GM18858 (cell line): ENCODE results near the gene ZSWIM7.
"Not testable (repeated sequence)": the region's sequence is repeated elsewhere in the genome, so short reads cannot be mapped to it uniquely, and the experiment has no call there.

Experiments
- ATAC-seq: cut with Tn5 transposase; IDR thresholded peaks from one replicate; pipeline ENCODE4 v1.9.1; 2021; ENCODE audit not compliant: unreplicated experiment

Gene ZSWIM7

DNA sequence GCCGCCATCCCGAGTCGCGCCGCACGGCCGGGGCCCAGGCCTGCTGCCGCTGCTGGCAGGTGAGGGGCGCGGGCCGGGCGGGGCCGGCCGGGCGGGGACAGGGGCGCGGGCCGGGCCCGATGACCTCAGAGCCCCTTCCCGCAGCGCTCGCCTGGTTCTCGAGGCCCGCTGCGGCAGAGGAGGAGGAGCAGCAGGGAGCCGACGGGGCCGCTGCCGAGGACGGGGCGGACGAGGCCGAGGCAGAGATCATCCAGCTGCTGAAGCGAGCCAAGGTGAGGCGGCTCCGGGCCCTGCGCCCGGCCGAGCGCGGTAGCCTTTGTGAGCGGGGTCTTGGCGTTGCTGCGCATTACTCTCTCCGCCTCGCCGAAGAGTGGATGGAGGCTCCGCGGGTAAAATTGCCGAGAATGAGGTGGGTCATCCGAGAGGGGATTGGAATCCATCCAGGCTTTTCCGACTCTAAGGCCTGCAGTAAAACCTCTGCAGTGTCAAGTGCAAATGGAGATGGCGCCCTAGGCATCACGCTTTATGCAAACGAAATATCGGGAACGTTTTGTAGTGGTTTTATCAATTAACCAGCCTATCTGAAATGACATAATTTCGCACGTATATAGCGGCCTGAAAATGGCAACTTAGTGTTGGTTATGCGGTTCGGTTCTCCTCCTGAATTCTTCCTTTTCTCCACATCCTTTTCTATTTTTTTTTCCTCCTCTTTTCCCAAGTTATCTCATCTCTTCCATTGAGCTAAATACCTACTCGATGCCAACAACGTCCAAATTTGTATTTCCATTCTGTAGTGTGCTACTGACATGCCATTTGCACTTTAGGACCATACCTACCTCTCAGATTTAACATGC lies 697 bp upstream of the ZSWIM7 start:
- ATAC-seq: peak; percentile 36

DNA sequence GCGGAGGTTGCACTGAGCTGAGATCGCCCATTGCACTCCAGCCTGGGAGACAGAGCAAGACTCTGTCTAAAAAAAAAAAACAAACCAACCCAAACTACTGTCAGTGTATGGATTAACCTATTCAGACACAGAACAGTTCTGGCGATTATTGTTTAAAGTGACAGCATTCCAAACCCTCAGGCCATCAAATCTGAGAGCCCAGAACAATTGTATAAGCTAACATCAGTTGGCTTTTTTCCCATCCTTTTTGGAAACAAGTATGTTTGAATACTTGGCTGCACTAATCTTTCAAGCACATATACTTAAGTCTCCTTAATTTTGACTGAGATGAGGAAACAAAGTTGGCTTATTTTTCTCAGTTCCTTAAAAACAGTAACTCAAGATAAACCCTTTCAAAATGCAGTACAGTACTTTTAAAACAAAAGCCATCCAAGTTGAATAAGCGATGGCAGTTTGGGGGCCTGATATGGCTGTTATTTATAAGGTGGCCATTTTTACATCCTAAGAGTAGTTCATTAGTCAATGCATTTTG lies 1.4 kb downstream of the ZSWIM7 start:
- ATAC-seq: no peak

DNA sequence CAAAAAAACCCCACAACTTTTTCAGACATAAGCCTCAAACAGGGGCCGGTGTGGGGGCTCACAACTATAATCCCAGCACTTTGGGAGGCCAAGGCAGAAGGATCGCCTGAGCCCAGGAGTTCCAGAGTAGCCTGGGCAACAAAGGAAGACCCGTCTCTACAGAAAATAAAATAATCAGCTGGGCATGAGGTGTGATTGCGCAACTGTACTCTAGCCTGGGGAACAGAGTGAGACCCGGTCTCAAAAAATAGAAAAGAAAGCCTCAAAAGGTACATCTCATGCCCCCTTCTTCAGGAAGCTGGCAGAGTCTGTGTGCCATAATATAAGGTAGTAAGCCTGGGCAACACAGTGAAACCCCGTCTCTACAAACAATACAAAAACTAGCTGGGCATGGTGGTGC lies 3.2 kb downstream of the ZSWIM7 start:
- no peak for ATAC-seq

DNA sequence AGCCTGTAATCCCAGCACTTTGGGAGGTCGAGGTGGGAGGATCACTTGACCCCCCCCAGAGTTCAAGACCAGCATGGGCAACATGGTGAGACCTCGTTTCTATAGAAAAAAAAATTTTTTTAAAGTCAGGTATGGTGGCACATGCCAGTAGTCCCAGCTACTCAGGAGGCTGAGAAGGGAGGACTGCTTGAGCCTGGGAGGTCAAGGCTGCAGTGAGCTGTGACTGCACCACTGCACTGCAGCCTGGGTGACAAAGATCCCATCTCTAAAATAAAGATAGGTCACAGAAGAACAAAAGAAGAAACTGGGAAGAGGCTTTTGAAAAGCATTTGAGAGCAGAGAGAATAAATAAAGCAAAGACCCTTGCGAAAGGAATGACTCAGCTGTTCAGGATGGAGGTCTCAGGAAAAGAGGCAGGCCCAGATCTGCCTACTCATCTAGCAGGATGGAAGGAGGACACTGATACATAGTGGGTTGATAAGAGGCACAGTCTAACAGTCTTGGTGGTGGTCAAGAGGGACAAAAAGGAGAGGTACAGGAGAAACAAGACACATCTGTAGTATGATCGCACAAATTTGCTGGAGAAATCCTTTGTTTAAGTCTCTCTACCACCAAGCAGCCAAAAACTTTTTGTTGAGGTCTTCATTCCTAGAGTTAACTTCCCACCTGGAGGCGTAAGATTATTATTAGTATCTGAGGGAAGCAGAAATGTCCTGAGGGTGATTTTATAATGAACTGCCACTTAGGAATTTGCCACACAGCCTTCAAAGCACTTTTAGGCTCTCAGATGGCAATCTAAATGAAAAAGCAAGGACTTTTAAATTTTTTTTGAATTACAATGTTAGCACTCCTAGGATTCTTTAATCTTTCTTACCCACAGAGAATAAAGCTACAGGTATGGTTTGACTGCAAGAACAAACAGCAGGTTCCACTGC lies 17.6 kb downstream of the ZSWIM7 start:
- ATAC-seq: no peak

DNA sequence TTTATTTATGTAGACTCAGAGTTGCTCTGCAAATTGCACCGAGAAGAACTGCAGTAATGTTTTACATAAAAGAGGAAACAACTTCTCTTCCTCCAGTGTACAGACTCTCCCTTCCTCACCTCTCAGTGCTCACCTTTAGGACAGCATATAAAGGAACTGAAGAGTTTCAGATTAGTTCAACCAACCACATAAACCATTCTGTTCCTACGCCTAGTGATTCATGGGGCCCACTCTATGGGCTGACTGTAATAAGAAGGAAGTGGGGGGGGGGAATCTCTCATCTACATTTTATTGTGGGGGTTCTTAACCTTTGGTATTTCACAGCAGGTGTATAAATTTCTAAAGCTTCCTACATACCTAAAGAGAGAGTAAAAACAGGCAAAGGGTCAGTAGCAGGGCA lies 18.3 kb downstream of the ZSWIM7 start:
- ATAC-seq: peak; percentile 93

DNA sequence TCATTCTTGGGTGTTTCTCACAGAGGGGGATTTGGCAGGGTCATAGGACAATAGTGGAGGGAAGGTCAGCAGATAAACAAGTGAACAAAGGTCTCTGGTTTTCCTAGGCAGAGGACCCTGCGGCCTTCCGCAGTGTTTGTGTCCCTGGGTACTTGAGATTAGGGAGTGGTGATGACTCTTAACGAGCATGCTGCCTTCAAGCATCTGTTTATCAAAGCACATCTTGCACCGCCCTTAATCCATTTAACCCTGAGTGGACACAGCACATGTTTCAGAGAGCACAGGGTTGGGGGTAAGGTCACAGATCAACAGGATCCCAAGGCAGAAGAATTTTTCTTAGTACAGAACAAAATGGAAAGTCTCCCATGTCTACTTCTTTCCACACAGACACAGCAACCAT lies 20.5 kb downstream of the ZSWIM7 start:
- ATAC-seq: not testable (repeated sequence)

DNA sequence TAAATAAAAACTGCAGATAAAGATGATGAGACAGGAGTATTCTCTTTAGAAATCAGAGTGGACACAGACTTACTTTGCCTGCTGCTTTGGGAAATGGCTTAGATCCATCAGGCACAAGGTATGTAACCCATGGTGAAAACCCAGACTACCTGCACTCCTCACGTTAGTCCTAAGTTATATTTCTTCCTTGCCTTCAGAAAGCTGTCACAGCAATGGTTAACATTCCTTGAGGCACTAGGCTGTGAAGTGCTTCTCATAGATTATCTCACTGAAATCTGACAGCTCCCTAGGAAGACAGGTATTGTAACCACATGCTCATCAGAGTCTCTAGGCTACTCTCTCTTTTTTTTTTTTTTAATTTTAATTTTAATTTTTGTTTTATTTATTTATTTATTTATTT lies 20.9 kb downstream of the ZSWIM7 start:
- ATAC-seq: no peak

DNA sequence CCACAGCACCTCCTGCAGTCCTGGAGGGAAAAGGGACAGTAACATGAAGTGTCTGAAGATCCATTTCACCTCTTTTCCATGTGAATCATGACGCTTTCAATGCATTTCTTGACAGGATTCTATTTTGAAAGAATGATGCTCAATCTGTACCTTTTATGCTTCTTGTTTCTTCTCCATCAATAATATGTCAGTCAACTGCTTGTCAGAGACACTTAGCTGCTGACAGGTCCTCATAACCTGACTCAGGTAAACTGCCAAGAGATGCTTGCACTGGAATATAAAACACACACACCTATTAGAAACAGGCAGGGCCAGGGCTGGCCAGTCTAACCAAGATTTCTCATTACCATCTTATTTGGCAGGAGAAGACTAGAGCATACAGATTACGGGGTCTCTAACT lies 21.6 kb downstream of the ZSWIM7 start:
- no peak for ATAC-seq

DNA sequence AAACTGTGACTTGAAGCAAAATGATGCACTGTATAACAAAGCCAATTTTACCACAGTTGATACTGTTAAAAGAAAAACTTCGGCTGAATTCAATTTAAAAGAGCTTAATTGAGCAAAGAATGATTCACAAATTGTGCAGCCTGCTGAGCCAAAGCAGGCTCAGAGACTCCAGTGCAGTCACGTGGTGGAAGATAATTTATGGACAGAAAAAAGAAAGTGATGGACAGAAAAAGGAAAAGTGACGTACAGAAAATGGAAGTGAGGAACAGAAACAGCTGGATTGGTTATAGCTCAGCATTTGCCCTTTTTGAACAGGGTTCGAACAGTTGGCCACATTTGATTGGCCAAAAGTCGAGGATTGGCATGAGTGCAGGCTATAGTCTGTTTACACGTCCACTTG lies 25.7 kb downstream of the ZSWIM7 start:
- no peak for ATAC-seq

DNA sequence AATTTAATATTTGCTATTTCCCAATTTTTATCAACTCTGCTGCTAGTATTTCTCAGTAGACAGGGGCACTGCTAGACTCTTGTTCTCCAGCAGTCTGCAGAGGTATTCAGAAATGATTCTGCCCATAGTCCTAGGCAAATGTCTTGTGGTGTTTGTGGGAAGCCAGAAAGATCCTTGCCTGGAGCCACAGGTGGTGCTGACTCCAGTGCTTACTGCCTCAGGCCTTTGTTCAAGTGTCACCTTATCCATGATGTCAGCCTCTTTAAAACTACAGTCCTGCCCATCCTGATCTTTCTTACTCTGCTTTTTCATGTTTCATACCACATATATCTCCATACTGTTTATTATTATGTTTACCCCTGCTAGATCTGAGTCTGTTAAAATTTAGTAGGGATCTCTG lies 26.5 kb downstream of the ZSWIM7 start:
- no peak for ATAC-seq

DNA sequence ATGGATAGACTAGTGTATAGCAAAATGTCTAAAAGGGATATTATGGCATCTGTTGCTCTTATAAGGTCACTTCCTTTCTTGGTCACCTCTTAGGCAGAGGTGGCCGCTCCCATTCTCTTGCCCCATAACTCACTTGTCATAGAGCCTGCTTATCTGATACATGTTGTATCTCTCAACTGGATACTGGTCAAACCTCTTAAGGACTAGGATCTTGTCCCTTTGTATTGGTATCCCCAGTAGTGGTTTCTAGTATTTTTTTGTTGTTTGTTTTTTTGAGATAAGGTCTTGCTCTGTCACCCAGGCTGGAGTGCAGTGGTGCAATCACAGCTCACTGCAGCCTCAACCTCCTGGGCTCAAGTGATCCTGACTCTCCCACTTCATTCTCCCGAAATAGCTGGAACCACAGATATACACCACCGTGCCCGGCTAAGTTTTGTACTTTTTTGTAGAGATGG lies 27.0 kb downstream of the ZSWIM7 start:
- ATAC-seq: no peak

DNA sequence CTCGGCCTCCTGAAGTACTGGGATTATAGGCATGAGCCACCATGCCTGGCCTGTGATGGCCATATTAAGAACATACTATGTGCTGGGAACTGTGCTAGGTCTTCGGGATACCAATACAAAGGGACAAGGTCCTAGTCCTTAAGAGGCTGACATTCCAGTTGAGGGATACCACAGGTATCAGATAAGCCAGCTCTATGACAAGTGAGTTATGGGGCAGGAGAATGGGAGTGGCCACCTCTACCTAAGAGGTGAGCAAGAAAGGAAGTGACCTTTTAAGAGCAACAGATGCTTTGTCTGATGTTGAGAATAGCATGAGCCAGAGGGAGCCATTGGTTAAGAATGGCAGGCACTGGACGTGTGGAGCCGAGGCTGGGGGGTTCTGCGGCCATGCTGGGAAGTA lies 27.6 kb downstream of the ZSWIM7 start:
- no peak for ATAC-seq

DNA sequence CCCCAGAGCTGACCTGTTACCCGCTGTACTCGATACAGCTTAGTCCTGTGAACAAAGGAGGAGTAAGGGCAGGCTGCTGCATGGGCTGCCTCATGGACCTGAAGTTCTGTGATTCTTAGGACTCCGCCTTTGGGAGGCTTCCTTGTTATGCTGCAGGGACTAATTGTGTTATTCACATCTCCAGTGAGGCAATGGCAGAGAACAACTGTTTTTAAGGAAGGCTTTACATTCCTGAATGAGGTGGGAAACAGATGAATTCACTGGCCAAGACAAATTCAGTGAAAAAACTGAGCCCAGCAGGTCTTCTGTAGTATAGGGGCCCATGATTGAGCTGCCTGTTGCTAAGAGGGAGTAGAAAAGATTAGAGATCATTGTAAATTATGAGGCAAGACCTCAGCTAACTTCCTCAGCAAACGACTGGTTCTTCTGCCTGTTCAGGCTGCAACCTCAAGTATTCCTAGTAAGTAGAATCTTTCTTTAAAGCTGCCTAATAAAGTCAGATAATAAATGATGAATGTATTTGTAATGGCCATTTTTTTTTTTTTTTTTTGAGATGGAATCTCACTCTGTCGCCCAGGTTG lies 28.3 kb downstream of the ZSWIM7 start:
- ATAC-seq: no peak

DNA sequence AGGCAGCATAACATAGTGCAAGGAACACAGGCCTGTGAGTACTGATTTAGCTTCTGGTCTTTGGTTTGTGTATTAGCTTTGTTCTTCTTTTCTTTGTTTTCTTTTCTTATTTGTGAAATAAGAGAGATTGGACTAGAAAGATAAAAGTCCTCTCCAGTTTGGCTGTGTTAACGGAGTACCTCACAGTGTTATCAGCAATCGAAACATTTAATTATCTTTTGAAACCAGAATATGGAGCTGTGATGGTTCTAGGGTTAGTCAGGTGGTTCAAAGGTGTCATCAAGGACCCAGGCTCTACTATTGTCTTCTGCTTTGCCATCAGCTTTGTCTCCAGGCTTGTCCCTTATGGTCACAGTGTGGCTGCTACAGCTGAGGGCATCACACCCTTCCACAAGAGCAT lies 29.0 kb downstream of the ZSWIM7 start:
- ATAC-seq: no peak

DNA sequence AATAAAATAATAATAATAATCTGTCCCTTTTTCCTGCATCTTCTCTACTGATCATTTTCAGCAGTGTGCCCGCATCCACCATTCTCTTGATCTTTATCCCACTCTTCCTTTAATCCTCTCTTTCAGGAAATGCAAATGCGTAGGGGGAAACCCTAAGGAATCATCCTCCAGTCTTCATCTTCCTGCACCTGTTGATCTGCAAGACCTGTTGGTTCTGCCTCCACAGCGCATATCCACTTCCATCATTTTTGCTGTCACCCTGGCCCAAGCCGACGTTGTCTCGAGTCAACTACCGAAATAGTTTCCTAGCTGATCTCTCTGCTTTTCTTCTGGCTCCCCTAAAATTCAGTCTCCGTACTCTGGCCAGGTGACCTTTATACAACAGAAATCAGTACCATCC lies 30.0 kb downstream of the ZSWIM7 start:
- no peak for ATAC-seq

DNA sequence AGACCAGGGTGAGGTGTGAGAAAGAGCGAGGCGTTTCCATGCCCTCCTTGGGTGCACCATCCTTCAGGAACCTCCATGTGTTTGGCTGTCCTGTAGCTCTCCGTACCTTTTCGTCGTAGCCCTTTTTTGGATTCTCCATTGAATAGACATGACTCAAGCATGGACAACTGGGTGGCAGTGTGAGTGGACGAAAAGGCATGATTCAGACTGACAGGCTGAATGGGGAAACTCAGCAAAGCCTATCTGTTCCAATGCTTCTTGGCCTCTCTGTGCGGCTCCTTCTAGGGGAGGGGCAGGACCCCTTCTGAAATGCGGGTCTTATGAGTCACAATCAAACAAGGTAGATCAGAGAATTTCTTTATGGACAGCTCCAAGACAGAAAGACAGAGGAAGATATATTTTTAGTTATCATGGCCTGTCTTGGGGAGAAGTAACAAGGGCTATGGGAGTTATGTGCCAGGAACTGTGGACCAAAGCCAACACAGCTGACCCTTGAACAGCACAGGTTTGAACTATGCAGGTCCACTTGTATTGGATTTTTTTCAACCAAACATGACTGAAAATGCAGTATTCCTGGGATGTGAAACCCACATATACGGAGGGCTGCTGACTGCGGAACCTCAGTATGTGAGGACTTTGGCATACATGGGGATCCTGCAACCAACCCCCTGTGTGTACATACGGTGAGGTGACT lies 31.7 kb downstream of the ZSWIM7 start:
- ATAC-seq: no peak

DNA sequence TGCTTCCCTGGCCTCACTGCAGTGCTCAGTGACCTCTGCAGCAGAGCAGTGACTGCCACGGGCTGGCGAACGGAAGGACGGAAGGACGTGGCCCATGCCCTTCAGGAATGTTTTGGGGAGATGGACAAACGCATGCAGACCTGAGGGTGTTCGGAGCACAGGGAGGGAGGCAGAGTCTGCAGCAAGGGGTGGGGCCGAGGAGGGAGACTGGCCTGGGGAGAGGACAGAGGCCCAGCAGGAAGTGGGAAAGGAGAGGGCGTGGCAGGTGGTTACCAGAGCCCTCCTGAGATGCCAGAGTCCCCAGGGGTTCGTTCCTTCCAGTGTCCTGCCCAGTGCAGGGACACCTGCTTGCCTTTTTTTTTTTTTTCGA lies 32.6 kb downstream of the ZSWIM7 start:
- ATAC-seq: no peak

DNA sequence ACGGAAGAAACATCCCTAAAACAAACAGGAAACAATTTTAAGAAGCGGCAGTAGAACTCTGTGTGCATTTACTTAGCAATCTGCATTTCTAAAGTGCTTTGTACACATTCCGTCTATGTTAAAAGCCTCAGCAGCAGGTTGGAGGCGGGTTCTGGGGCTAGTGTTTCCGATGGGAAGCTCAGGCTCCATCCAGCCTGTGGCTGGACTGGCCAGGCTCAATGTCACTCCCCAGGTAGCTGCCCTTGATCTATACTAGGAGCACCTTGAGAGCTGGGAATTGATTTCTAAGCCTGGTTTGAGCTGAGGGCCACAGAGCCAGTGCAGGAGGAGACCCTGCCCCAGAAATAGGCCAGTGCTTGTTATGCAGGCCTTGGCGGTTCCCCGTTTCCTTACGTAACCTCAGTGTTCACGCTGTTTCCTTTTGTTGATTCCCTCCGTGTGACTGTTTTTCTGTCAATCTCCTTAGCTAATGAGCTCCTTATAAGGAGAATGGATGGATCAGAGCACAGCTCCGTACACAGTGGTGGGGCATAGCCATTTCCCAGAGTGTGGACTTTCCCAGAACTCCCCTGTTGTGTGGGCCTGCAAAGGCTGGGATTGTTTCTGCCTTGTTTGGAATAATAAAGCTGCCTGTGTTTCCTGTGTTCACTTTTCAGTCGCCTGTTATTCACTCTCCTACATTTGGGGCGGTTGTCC lies 33.2 kb downstream of the ZSWIM7 start:
- ATAC-seq: no peak

DNA sequence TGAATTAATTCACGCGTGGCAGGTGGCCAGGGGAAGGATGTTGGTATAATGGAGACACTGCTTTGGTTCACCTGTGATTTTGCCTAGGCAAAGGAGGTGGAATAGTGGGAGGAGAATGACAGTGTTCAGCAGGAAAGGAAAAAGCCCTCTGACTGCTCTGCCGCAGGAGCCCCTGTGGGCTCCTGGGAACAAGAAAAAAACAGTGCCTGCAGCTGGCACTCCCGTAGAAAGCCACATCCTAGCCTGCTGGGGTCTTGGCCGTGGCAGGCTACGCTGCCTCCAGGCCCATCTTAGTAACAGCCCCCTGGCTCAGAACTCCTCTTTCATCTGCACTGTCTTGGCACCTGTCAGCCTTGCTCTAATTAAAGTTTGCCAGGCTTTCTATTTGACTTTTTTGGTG lies 34.0 kb downstream of the ZSWIM7 start:
- ATAC-seq: no peak

DNA sequence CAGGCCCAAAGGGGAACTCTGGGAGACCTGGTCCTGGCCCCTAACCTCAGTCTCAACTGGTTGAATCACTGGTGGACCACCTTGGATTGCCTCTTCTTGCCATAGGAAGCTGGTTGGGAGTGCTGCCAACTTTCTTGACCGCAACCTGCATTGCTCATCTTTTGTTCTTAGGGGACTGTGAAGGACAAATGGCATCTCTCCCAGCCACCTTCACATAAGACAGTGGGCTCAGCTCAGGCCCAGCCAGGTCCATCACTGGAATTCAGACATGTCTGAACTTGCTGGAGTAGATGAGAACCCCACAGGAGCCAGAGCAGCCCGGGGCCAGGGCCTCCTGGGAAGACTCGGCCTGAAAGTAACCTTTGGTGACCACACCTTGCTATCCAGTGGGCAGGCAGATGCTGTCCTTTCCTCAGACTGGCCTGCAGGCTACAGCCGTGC lies 35.8 kb downstream of the ZSWIM7 start:
- ATAC-seq: no peak
